HCT116 (cell line): ENCODE measurements around the gene GSAP. TPM values are rescaled to one million over a fixed set of nuclear protein-coding genes. Genes with fewer than 3 reads are reported as not detected.

Experiments used
- ATAC-seq: fragments of 200-7000 bp; cut with Tn5 transposase; 2 replicates; pipeline ENCODE4 v1.9.1; 2020; ENCODE audit warnings: mild to moderate bottlenecking, moderate library complexity
- BruUV-seq: library from RNA; stranded (reverse); fragments of 400-500 nt; replicated peaks from 2 replicates; lab custom pipeline; 2021; lab: Mats Ljungman, UMichigan
- CTCF ChIA-PET: fragments of 300-600 bp; sonication (Branson Sonifier 250); formaldehyde crosslinking; loops from one replicate; lab custom pipeline; 2021; ENCODE audit warnings: antibody characterized with exemption; lab: Charles Lee
- POLR2A ChIA-PET: fragments of 300-600, 350-600 bp; sonication (Branson Sonifier 250); formaldehyde crosslinking; loops from one replicate; lab custom pipeline; 2021; ENCODE audit warnings: antibody characterized with exemption; lab: Charles Lee
- RAD21 ChIA-PET, 2 experiments: fragments of 300-600 bp; sonication (Branson Sonifier 250); formaldehyde crosslinking; loops; one replicate each; lab custom pipeline; 2023; ENCODE audit warnings: low total read pairs in 2 of 2; ENCODE audit not compliant: uncharacterized antibody in 2 of 2, unreplicated experiment in 2 of 2, low non-redundant PET in 1 of 2; lab: Charles Lee
- DNase-seq: peaks from one replicate; pipeline ENCODE4 v3.0.0-alpha.2; 2010; ENCODE audit warnings: low read depth, low spot score
- H2AFZ ChIP-seq: fragments of 200-600 bp; shearing (Covaris generic), sonication (generic); 2 replicates; pipeline ENCODE4 v1.6.1; 2017; ENCODE audit warnings: low read depth, mixed run types, mixed read lengths, antibody characterized with exemption, low read length; ENCODE audit not compliant: poor library complexity, severe bottlenecking
- H3K27ac ChIP-seq: 2 replicates; pipeline ENCODE4 v1.5.1; 2012; ENCODE audit warnings: low read depth, low read length
- H3K27me3 ChIP-seq: fragments of 200-600 bp; sonication (generic); 2 replicates; pipeline ENCODE4 v1.6.1; 2016; ENCODE audit warnings: mixed run types, low read length, mixed read lengths; ENCODE audit not compliant: insufficient read depth
- H3K36me3 ChIP-seq, 2 experiments: fragments of 200-500 bp in 1 of 2; fragments of 200-600 bp in 1 of 2; sonication (Bioruptor generic) in 1 of 2; sonication (generic) in 1 of 2; 2 replicates each; pipeline versions ENCODE4 v1.5.1 to v1.6.1; 2014 to 2016; ENCODE audit warnings: low read length in 2 of 2, inconsistent platforms in 1 of 2, mixed read lengths in 1 of 2, mixed run types in 1 of 2; ENCODE audit not compliant: insufficient read depth in 2 of 2, control insufficient read depth in 1 of 2
- H3K4me1 ChIP-seq, 2 experiments: fragments of 200-600 bp in 1 of 2; sonication (generic) in 1 of 2; 2 replicates each; pipeline versions ENCODE4 v1.5.1 to v1.6.1; 2012 to 2017; ENCODE audit warnings: low read length in 2 of 2, inconsistent platforms in 1 of 2, mild to moderate bottlenecking in 1 of 2, mixed read lengths in 1 of 2, mixed run types in 1 of 2, moderate library complexity in 1 of 2; ENCODE audit not compliant: insufficient read depth in 2 of 2, control insufficient read depth in 1 of 2
- H3K4me2 ChIP-seq: fragments of 200-600 bp; sonication (generic); 2 replicates; pipeline ENCODE4 v1.6.1; 2017; ENCODE audit warnings: mixed run types, low read length, mixed read lengths
- H3K4me3 ChIP-seq, 2 experiments: fragments of 200-600 bp in 1 of 2; sonication (generic) in 1 of 2; replicated peaks in 1 of 2; 2 replicates each; pipeline ENCODE4 v1.5.1; 2011 to 2016; ENCODE audit warnings: low read length in 2 of 2, control low read depth in 1 of 2, low read depth in 1 of 2, mild to moderate bottlenecking in 1 of 2, mixed read lengths in 1 of 2, mixed run types in 1 of 2
- H3K79me2 ChIP-seq: fragments of 200-600 bp; sonication (generic); 2 replicates; pipeline ENCODE4 v1.6.1; 2017; ENCODE audit warnings: mild to moderate bottlenecking, mixed run types, low read length, moderate library complexity, mixed read lengths; ENCODE audit not compliant: insufficient read depth
- H3K9ac ChIP-seq: fragments of 200-600 bp; sonication (generic); 2 replicates; pipeline ENCODE4 v1.6.1; 2016; ENCODE audit warnings: low read length, mixed read lengths
- H3K9me2 ChIP-seq: fragments of 200-600 bp; sonication (generic), shearing (Covaris generic); 2 replicates; pipeline ENCODE4 v1.6.1; 2017; ENCODE audit warnings: mixed run types, mild to moderate bottlenecking, moderate library complexity; ENCODE audit not compliant: insufficient read depth
- H3K9me3 ChIP-seq, 2 experiments: fragments of 200-500 bp in 1 of 2; fragments of 200-600 bp in 1 of 2; sonication (Bioruptor generic) in 1 of 2; sonication (generic) in 1 of 2; 2 replicates each; pipeline ENCODE4 v1.6.1; 2014 to 2017; ENCODE audit warnings: low read length in 2 of 2, mixed read lengths in 2 of 2, inconsistent platforms in 1 of 2, low read depth in 1 of 2, mild to moderate bottlenecking in 1 of 2, mixed run types in 1 of 2, moderate library complexity in 1 of 2; ENCODE audit not compliant: control insufficient read depth in 1 of 2, insufficient read depth in 1 of 2
- H4K20me1 ChIP-seq: fragments of 200-600 bp; sonication (generic), shearing (Covaris generic); 2 replicates; pipeline ENCODE4 v1.6.1; 2017; ENCODE audit warnings: mixed run types, mild to moderate bottlenecking, moderate library complexity; ENCODE audit not compliant: insufficient read depth
- ATF3 ChIP-seq: IDR thresholded peaks from 2 replicates; pipeline ENCODE4 v1.6.1; 2012
- CBX3 ChIP-seq: IDR thresholded peaks from 2 replicates; pipeline ENCODE4 v1.6.1; 2012; ENCODE audit warnings: low read depth
- POLR2A ChIP-seq: IDR thresholded peaks from 2 replicates; pipeline ENCODE4 v1.7.0; 2011; ENCODE audit warnings: borderline replicate concordance; ENCODE audit not compliant: insufficient read depth, insufficient read length; ENCODE audit errors: extremely low read depth
- POLR2AphosphoS5 ChIP-seq: IDR thresholded peaks from 2 replicates; pipeline ENCODE4 v1.6.1; 2011; ENCODE audit warnings: mild to moderate bottlenecking, low read depth, low read length, moderate library complexity
- RAD21 ChIP-seq: IDR thresholded peaks from 2 replicates; pipeline ENCODE4 v1.6.1; 2012; ENCODE audit warnings: low read depth, mild to moderate bottlenecking
- REST ChIP-seq: IDR thresholded peaks from 2 replicates; pipeline ENCODE4 v1.6.1; 2012; ENCODE audit warnings: low read depth
- SIN3A ChIP-seq: IDR thresholded peaks from 2 replicates; pipeline ENCODE4 v1.6.1; 2012; ENCODE audit warnings: low read depth
- TCF7L2 ChIP-seq: IDR thresholded peaks from 2 replicates; pipeline ENCODE4 v1.7.0; 2011; ENCODE audit warnings: borderline replicate concordance, inconsistent platforms; ENCODE audit not compliant: insufficient read depth, insufficient read length; ENCODE audit errors: extremely low read depth
- intact Hi-C: fragments of 100-400 bp; cut with micrococcal nuclease; formaldehyde crosslinking; loops from 2 replicates; pipeline ENCODE4 v1.10.0; 2022
- total RNA-seq: library from RNA; stranded (reverse); gene quantifications from one replicate; pipeline ENCODE4 v1.2.1, GENCODE V29; 2021; ENCODE audit not compliant: unreplicated experiment
- TF ChIP-seq, protein P1 (sequence below), 3 experiments: fragments of 200-600 bp in 1 of 3; sonication (generic) in 1 of 3; IDR thresholded peaks in 2 of 3; conservative IDR thresholded peaks in 1 of 3; 2 replicates each; pipeline ENCODE4 v1.5.1; 2012 to 2017; ENCODE audit warnings: low read depth in 2 of 3, low read length in 2 of 3, antibody characterized with exemption in 1 of 3, borderline replicate concordance in 1 of 3, control low read depth in 1 of 3, mild to moderate bottlenecking in 1 of 3, mixed read lengths in 1 of 3, mixed run types in 1 of 3, moderate library complexity in 1 of 3; ENCODE audit not compliant: insufficient read depth in 1 of 3

GSAP gene
- total RNA-seq, 1 experiment from 2014 or later: not detected

GRCh38 chr7:77289387-77289786 is 126.8 kb downstream of the GSAP start:
- BruUV-seq: no TSS peak
- DNase-seq (no peak), ATAC-seq (no peak)
- ChIA-PET RAD21 (no interaction called here), POLR2A (no interaction called here), CTCF (no interaction called here)
- Histone ChIP-seq H3K4me3 (no peak overlapping the region), H3K9me3 (no peaks in the 10 kb centered on the region), H3K9ac (no peak overlapping the region), H3K27ac (no peak overlapping the region), H2AFZ (no peak overlapping the region), H3K4me1 (no peaks in the 10 kb centered on the region), H3K27me3 (no peaks in the 10 kb centered on the region), H3K79me2 (no peaks in the 10 kb centered on the region), H4K20me1 (no peaks in the 10 kb centered on the region), H3K4me2 (no peak overlapping the region), H3K9me2 (no peaks in the 10 kb centered on the region), H3K36me3 (no peaks in the 10 kb centered on the region)
- intact Hi-C loops: no loop called here
- TF ChIP-seq POLR2A (no peak), POLR2AphosphoS5 (no peak), CBX3 (no peak), ATF3 (no peak), SIN3A (no peak), TCF7L2 (no peak), REST (no peak), RAD21 (no peak)
- TF ChIP-seq, protein P1, sequence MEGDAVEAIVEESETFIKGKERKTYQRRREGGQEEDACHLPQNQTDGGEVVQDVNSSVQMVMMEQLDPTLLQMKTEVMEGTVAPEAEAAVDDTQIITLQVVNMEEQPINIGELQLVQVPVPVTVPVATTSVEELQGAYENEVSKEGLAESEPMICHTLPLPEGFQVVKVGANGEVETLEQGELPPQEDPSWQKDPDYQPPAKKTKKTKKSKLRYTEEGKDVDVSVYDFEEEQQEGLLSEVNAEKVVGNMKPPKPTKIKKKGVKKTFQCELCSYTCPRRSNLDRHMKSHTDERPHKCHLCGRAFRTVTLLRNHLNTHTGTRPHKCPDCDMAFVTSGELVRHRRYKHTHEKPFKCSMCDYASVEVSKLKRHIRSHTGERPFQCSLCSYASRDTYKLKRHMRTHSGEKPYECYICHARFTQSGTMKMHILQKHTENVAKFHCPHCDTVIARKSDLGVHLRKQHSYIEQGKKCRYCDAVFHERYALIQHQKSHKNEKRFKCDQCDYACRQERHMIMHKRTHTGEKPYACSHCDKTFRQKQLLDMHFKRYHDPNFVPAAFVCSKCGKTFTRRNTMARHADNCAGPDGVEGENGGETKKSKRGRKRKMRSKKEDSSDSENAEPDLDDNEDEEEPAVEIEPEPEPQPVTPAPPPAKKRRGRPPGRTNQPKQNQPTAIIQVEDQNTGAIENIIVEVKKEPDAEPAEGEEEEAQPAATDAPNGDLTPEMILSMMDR (IDR thresholded peaks at IDR 0.05 in 2 of 3, conservative IDR thresholded peaks at IDR 0.05 in 1 of 3; ENCODE audit: borderline replicate concordance in 1 of 3, insufficient read depth in 1 of 3, low read depth in 2 of 3, low read length in 2 of 3): no peak
